ENCODE results near the gene FAM20C.
"Not testable (repeated sequence)": the region's sequence is repeated elsewhere in the genome, so short reads cannot be mapped to it uniquely, and the experiment has no call there.

Gene FAM20C

DNA sequence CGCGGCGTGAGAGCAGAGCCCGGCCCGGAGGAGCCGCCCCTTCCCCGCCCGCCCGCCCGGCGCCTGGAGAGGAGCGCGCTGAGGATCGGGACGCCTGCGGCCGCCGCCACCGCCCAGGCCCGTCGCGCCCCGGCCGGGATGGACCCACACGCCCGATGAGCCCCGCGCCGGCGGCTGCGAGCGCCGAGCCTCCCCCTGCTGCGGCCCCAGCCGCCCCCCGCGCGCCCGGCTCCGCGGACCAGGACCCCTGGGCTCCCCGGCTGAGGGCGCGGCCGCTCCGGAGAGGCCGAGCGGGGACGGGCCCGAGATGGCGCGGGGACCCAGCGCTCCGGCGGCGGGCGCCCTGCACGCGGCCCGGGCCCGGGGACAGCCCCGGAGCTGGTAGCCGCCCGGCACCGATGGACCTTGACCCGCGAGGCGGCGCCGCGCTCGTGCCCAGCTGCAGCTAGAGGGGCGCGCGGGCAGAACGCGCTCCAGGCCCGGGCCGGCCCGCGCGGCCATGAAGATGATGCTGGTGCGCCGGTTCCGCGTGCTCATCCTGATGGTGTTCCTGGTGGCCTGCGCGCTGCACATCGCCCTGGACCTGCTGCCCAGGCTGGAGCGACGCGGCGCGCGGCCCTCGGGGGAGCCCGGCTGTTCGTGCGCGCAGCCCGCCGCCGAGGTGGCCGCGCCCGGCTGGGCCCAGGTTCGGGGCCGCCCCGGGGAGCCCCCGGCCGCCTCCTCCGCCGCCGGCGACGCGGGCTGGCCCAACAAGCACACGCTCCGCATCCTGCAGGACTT, 520 bp downstream of the FAM20C start:
- DNase-seq (ENCODE audit: low read depth): no peak

DNA sequence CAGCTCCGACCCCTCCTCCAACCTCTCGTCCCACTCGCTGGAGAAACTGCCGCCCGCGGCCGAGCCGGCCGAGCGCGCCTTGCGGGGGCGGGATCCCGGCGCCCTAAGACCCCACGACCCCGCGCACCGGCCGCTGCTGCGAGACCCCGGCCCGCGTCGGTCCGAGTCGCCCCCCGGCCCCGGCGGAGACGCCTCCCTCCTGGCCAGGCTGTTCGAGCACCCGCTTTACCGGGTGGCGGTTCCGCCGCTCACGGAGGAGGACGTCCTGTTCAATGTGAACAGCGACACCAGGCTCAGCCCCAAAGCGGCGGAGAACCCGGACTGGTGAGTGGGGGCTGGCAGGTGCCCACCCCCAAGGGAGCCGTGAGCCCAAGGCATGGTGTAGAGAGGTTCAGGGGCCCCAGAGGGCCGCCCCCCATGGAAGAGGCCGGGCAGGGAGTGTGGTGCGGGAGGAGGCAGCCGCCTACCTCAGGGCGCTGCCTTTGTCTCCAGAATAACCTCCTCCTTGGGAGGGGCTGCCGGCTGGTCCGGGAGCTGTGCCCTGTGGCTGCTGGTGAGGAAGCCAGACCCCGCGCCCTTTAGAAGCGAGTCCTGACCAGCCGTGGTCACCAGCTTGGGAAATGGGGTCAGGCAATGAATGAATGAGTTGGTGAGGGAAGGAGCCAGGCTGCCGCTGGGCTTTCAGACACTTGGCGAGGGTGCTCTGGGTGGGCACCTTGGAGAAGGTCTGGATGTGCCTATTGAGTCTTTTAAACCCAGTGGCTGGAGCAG, 1.3 kb downstream of the FAM20C start:
- DNase-seq (ENCODE audit: low read depth): no peak

DNA sequence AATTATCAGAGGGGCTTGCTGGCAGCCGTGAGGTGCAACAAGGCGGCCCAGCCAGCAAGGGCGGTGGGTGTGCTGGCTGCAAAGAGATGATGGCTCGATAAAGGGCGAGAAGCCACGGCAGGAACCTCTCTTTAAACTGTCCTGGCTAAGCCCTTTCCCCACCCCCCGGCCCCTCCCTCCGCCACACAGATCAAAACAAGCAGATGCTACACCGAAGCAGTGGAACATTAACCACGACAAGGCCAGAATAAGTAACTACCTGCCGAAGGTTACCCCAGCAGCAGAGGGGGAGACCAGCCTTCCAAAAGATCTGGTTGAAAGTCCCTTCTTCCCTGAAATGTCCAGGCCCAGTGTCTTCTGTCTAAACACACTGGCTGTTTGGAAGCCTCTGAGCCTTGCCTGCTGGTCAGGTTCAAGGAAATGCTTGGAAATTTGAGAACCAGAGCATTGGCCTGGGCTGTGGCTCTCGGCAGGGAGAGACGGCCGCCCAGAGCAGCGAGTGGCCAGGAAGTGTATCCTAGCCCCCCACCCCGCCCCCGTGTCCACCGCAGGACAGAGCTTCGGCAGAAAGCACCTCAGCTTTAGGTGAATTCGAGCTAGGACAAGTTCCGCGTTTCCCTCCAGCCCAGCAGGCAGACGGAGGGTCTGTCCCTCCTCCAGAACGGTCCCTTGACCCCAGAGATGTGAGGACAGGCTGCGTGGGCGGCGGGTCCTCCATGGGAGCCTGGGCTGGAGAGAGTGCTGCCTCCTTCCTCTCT, 2.1 kb downstream of the FAM20C start:
- DNase-seq (ENCODE audit: low read depth): no peak

DNA sequence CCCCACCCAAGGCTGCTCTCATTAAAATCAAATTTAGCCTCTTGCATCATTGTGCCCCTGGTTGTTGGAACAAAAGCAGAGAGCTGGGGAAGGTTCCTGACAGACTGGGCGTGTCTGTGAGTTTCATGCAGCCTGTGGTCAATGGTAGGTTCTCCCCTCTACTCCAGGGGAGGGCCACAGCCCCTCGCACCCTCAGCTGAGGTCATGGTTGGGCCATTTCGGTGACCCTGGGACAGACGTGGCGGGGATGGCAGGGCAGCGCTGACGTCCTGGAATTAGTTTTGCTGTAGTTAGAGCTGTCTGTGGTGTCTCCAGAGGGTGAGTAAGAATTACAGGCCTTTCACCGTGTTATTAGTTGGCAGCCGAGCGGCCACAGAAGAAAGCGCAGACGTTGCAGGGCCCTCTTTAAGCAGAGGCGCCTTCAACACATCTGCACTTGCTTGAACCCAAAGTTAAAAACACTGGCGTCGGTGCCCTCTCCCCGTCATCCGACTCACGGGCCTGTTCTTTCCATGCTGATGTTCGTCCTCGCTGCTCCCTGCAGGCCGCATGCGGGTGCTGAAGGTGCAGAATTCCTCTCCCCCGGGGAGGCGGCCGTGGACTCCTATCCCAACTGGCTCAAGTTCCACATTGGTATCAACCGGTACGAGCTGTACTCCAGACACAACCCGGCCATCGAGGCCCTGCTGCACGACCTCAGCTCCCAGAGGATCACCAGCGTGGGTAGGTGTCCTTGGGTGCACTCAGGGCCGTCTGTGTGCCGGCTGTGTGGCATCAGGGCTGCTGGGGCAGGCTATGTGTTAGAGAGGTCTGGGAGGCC, 2.8 kb downstream of the FAM20C start:
- no peak for DNase-seq (ENCODE audit: low read depth)

DNA sequence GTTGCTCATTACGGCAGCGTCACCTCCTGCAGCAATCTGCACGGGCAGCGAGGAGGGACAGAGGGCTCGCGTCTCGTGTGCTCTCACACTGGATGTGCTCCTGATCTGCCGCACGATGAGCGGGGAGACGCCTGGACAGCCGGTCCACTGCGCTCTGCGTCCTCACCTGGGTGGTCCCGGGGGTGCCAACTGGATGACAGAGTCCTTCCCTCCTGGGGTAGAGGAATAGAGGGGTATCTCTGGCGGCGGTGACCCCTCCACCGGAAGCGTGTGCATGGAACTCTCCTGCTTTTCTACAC, 3.4 kb downstream of the FAM20C start:
- no peak for DNase-seq (ENCODE audit: low read depth)

DNA sequence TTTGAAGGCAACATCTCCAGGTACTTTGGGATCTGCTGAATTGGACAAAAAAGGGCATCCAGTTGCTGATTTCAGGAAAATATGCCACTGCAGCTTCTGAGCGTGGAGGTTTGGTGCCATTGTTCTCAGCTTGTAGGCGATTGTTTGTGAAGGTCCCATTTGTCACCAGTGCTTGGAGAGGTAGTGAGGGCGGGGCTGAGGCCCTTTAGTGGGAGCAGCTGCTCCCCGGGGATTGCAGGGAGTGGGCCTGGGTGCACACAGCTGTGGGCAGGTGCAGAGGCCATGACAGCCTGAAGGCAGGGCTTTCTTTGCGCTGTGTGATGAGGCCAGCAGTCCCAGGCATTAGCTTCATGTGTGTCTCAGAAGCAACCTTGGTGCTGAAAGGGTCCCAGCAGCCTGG, 3.9 kb downstream of the FAM20C start:
- no peak for DNase-seq (ENCODE audit: low read depth)

DNA sequence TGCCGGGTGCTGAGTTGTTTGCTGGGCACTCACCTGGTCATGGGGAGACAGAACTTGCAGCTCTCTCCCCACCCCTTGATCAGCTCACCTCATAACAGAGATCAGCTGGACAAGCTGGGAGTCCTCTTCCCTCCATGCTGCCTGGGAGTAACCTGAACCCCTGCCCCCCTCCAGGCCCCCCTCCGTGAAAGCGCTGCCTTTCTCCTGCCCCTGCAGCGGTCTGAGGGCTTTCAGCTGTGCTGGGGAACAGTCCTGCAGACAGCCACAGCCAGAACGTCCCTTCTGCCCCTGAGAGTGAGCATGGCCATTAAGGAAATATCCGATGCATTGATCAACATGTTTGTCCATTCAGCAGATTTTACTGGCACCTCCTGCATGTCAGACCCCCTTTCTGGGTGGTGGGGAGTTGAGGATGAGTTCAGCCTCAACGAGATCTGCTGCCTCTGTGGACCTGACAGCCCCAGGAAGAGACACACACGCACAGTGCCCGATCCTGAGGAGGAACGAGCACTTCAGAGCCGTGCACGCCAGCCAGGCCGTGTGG, 4.5 kb downstream of the FAM20C start:
- DNase-seq (ENCODE audit: low read depth): no peak

DNA sequence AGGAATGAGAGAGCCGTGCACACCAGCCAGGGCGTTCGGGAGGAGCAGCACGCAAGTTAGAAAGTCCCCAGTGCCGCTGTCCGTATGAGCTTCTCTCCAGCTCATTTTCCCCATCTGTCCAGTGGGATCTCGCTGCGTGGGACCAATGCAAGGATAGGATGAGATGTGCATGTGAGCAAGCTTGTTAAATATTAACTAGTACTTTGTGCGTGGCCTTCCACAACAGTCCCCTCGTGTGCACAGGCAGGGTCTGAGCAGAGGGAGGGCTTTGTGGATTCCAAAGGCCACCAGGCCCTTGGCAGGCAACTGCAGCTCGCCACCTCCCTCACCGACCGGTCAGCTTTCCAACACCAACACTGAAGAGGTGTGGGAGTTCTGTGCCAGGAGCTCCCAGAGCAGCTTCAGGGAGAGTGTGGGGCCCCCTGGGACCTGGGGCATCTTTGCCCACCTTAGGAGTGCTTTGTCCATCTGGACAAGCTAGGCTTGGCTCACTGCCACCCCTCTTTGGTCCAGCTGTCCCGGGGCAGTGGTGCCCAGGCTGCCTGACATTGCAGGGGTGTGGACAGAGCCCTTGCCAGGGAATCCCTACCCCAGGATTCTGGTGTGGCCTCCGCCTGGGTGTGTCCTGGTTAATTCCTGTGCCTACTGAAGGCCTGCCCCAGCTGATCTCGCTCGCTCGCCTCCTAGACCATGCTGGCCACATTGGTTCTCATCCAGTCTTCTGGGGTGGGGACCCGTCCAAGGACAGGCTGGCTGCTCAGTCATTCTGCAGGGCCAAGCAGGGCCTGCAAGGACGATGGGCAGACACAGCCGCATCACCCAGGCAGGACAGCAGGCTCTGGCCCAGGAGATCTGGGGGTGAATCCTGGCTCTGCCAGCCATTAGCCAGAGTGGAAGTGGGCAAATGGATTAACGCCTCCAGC, 5.3 kb downstream of the FAM20C start:
- no peak for DNase-seq (ENCODE audit: low read depth)

DNA sequence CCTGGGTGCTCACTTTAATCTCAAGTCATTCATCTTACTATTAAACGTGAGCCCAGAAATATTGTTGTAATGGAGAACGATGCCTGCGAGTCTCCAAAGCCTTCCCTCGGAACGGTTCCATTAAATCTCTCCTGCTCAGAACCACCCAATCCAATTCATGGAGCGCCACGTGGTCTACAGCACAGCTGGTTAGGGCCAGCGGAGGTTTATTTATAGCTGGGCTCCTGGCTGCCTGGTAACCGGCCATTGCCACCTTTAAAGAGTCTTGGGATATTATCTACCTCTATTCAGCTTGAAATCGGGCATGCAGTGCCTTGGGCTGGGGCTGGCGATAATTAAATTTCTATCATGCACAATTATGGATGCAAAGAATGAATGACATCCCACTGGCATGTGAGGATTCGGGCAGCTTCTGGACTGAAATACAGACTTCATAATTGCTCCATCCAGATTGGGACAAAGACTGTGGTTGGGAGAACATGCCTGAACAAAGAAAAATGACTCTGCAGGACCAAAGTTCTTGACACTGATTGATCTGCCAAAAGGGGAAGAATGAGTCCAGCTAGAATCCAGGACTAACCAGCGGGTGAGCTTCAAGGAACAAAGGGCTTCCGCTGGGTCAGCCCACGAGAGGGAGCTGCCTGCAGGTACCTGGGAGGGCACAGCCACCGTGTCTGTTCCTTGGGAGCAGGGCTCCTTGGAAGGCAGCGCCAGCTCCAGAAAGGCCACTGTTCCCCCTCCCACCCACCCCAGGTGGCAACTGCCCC, 7.3 kb downstream of the FAM20C start:
- no peak for DNase-seq (ENCODE audit: low read depth)

DNA sequence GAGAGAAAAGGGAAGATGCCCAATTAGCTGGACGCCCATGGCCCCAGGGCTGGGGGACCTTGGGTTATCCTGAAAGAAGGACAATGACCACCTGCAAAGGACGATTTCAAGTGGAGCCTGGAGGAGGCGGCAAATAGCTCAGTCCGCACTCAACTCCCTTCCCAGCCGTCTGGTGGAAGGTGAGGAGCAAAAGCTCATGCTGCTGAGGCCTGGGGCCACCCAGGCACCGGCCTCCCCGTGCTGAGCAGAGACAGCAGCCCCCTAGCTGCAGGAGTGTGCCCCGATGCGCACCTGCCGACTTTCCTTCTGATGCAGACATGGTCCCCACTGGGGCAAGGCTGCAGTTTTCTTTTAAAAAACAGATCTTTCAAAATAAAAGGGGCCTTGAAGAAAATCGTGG, 7.9 kb downstream of the FAM20C start:
- no peak for DNase-seq (ENCODE audit: low read depth)

DNA sequence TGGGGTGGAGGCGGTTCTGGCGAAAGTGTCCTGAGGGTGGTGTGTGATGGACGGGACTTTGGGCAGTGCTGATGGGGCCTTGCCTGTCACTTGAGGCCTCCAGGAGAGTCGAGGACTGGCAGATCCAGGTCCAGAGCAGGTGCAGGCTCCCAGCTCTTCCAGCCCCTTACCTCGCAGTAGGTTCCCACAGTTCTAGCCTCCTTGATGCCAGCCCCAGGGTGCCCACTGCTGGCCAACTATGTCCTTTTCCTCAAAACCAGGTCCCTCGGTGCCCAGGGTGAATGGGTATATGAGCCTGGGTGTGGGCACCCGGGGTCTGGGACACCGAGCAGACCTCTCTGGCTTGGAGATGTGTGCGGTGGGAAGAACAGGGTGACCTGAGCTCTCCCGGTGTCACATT, 8.3 kb downstream of the FAM20C start:
- no peak for DNase-seq (ENCODE audit: low read depth)

DNA sequence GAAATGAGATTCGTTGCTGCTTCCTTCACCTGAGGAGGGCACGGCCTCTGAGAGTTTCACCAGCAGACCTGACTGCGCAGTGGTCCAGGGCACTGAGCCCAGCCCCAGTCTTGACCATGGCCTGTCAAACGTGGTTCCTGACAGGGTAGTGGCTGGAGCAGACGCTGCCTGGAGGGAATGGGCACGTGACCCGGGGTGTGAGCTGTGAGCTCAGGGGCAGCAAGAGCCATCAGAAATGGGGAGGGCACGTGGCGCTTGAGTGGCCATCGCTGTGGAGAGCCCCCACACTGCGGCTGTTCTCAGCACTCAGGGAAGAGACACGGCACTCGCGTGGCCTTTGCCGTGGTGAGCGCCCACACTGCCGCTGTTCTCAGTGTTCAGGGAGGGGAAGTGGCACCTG, 12.0 kb downstream of the FAM20C start:
- no peak for DNase-seq (ENCODE audit: low read depth)

DNA sequence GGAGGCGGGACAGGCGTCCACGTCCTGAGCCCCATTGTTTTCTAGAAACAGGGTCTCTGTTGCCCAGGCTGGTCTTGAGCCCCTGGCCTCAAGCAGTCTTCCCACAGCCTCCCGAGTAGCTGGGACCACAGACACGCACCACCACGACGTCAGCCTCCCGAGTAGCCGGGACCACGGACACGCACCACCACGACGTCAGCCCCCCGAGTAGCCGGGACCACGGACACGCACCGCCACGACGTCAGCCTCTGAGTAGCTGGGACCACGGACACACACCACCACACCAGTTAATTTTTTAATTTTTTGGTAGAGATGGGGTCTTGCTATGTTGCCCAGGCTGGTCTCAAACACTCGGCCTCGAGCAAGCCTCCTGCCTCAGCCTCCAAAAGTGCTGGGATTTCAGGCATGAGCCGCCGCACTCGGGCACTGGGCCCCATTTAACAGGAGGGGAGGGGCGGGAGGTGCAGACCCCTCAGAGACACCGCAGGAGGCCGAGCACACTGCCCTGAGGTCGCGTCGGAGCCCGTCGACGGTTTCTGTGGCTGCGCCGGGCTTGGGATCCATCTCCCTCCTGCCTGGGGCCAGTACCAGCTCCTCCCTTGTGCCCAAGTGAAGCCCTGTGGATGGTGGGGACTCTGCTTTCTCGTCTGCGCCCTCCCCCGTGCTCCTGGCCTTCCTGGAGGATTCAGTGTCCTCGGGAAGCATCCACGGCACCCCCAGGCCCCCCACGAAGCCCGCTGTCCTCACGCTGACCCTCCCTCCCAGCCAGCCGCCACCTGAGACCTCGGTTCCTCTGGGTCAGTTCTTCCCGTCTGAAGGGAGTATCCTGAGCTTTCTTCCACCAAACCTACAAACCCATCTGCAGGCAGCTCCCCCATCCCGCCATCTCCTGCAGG, 13.0 kb downstream of the FAM20C start:
- no peak for DNase-seq (ENCODE audit: low read depth)

DNA sequence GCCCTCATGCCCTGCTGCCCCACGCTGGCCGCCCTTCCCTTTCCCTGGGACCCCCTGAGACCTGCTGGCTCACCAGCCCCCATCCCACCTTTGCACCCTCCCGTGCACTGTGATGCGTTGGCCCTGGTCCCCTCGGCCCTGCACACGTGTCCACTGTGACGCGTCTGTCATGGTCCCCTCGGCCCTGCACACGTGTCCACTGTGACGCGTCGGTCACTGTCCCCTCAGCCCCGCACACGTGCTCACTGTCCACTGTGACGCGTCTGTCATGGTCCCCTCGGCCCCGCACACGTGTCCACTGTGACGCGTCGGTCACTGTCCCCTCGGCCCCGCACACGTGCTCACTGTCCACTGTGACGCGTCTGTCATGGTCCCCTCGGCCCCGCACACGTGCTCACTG, 14.0 kb downstream of the FAM20C start:
- not testable (repeated sequence) for DNase-seq (ENCODE audit: low read depth)

DNA sequence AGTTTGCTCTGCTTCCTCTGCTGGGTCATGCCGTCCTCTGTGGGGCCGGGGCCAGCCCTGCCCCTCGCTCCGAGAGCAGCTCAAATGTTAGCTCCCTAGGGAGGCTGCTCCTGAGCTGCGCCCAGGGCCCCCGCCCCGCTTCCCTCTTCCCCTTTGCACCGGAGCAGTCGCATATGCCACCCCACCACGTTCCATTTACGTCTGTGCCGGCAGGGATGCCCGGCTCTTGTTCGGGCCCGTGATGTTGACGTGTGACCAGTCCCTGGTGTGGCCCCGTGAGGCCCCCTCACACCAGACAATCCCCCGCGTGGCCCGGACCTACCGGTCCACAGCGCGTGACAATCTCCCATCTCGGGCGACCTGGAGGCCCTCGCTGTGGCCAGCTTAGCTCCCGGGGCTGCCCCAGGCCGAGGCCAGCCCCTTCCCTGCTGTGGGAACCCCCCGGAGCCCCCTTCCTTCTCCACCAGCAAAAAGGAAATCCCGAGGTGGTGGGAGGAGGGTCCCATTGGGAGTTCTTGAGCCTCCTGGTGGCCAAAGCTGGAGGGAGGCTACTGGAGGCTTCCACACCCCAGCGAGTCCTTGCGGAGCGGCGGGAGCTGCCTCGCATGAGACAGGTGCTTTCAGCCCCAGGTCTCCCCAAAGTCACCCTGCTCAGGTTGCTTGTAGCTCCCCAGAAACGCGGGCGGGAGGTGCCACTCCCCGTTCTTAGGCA, 15.2 kb downstream of the FAM20C start:
- no peak for DNase-seq (ENCODE audit: low read depth)

DNA sequence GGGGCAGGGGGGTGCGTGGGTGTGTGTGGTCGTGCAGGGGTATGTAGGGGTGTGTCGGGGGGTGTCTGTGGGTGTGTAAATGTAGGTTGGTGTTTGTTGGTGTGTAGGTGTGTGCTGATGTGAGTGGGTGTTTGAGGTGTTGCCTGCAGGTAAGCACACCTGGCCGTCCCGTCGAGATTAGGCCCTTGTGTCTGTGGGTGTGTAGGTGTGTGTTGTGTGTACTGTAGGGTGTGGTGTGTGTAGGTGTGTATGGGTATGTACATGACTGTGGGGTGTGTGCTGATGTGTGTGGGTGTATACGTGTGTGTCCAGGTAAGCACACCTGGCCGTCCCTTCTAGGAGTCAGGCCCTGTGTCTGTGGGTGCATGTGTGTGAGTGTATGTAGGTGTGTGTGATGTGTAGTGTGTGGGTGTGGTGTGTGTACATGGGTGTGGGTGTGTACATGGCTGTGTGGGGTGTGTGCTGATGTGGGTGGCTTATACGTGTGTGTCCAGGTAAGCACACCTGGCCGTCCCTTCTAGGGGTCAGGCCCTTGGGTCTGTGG, 15.8 kb downstream of the FAM20C start:
- no peak for DNase-seq (ENCODE audit: low read depth)

DNA sequence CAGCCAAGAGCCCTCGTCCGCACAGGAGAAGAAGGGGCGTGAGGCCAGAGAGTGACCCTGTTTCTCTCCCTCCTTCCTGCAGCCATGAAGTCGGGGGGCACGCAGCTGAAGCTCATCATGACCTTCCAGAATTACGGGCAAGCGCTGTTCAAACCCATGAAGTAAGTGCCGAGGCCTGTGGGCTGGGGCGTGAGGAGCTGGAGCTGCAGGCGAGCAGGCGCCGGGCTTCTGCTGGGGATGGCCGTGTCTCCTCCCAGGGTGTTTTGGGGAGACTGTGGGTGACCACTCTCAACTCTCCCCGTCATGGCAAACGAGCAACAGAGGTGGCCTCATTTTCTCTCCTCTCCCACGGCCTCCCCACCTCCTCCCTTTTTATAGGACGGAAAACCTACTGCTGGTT, 16.4 kb downstream of the FAM20C start:
- no peak for DNase-seq (ENCODE audit: low read depth)

DNA sequence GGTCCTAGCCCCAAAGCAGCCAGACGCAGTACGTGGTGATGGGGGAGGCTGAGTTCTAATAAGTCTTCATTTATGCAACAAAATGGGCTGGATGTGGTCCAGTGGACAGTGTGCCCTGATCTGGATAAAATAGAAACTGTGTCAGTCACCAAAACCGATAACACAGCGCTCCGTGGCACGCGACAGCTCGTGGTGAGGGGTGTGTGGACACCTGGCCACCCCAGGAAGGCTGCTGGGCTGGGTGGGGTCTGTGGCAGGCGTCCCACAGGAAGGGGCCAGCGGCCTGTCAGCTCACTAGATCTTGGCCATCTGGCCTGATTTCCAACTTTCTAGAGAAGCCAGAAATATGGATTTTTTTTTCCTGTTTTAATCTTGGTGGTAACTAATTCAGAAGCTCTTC, 17.0 kb downstream of the FAM20C start:
- no peak for DNase-seq (ENCODE audit: low read depth)
